Measurements from ENCODE around the gene CLCN4. TPM values are rescaled to one million over a fixed set of nuclear protein-coding genes. Genes with fewer than 3 reads are reported as not detected.

The CLCN4 gene
- total and polyA plus RNA-seq, 2 of the 8 experiments (the other 6 are each of a cell fraction or from before 2014, with no cell fraction given), result 3.3 to 11.2 TPM

- no peak overlapping the region for H3K4ac ChIP-seq (replicated peaks; ENCODE audit: insufficient read length, low read depth, low read length)
- H2BK120ac ChIP-seq (replicated peaks; ENCODE audit: low read depth, low read length), result no peak overlapping the region
- H3K23ac ChIP-seq (ENCODE audit: insufficient read length), result no peak overlapping the region
- H3K4me2 ChIP-seq (ENCODE audit: insufficient read depth in 1 of 2, low read depth in 2 of 2, low read length in 2 of 2), result no peak overlapping the region
- H2BK15ac ChIP-seq (ENCODE audit: low read length), result no peak overlapping the region
- H3K56ac ChIP-seq (replicated peaks; ENCODE audit: insufficient read length, low read depth, low read length), result no peak overlapping the region
- no peak overlapping the region for H3K14ac ChIP-seq (ENCODE audit: insufficient read length)
- H3K36me3 ChIP-seq (ENCODE audit: control insufficient read depth in 2 of 4, insufficient read depth in 4 of 4, low read length in 3 of 4), result peaks cover 0 to 30% (median 11%) of the 10 kb centered on the region in 4 experiments; a peak in 6 of 8 replicates
- H3K23me2 ChIP-seq (ENCODE audit: low read depth, low read length), result no peaks in the 10 kb centered on the region
- no peaks in the 10 kb centered on the region for H3K79me1 ChIP-seq (ENCODE audit: low read depth, low read length)
- no peak overlapping the region for H4K8ac ChIP-seq (ENCODE audit: extremely low read depth, insufficient read depth, low read length)
- H2AK5ac ChIP-seq (ENCODE audit: low read depth, low read length), result no peak overlapping the region
- H2BK5ac ChIP-seq (ENCODE audit: low read depth, low read length), result no peak overlapping the region
- no peaks in the 10 kb centered on the region for H3K9me3 ChIP-seq (ENCODE audit: insufficient read depth in 2 of 2, low read depth in 1 of 2, low read length in 1 of 2)
- no peak overlapping the region for H4K91ac ChIP-seq (replicated peaks; ENCODE audit: insufficient read length, low read length)
- no peak overlapping the region for H3K9ac ChIP-seq (replicated peaks in 1 of 4; ENCODE audit: extremely low read depth in 1 of 4, low read depth in 3 of 4, low read length in 3 of 4)
- no peak overlapping the region for H4K5ac ChIP-seq (ENCODE audit: insufficient read length, low read depth, low read length)
- 96% methylated on average over 16 of the region's 22 CpGs; no CpG with 5 or more reads in 1 of the 2 experiments for WGBS, 2 experiments (ENCODE audit: extremely low coverage in 1 of 2, insufficient coverage in 1 of 2, insufficient read length in 1 of 2, insufficient replicate concordance in 2 of 2, low coverage in 1 of 2, low lambda C conversion rate in 2 of 2, missing lambda C conversion rate in 1 of 2)
- FAIRE-seq (no peak), DNase-seq (ENCODE audit: low read depth in 1 of 2, low spot score in 2 of 2) (no peak)
- no peaks in the 10 kb centered on the region for H3K79me2 ChIP-seq (ENCODE audit: control insufficient read depth in 1 of 2, insufficient read depth in 2 of 2, low read length in 2 of 2)
- ChIA-PET CTCF (ENCODE audit: partially characterized antibody) (no interaction called here), POLR2A (ENCODE audit: partially characterized antibody) (no interaction called here)
- H4K20me1 ChIP-seq (replicated peaks in 1 of 2; ENCODE audit: control insufficient read depth in 1 of 2, insufficient read depth in 2 of 2, low read length in 2 of 2), result no peaks in the 10 kb centered on the region
- no peaks in the 10 kb centered on the region for H3K27me3 ChIP-seq (replicated peaks in 1 of 4; ENCODE audit: control insufficient read depth in 3 of 4, extremely low read depth in 1 of 4, insufficient read depth in 3 of 4, low read length in 3 of 4)
- no peak overlapping the region for H2AFZ ChIP-seq (ENCODE audit: low read length)
- no peak overlapping the region for H3K27ac ChIP-seq (ENCODE audit: low read depth, low read length)
- H2BK20ac ChIP-seq (ENCODE audit: low read length), result no peak overlapping the region
- no peak overlapping the region for H2BK12ac ChIP-seq (ENCODE audit: low read depth, low read length)
- H3K18ac ChIP-seq (ENCODE audit: extremely low read depth, low read length), result no peak overlapping the region
- no peaks in the 10 kb centered on the region for H3K4me1 ChIP-seq (replicated peaks in 1 of 4; ENCODE audit: control insufficient read depth in 3 of 4, insufficient read depth in 4 of 4, low read length in 3 of 4)
- H3K4me3 ChIP-seq (ENCODE audit: extremely low read depth in 1 of 4, insufficient read depth in 2 of 4, low read depth in 3 of 4, low read length in 4 of 4), result no peak overlapping the region
- TF ChIP-seq, protein P1, sequence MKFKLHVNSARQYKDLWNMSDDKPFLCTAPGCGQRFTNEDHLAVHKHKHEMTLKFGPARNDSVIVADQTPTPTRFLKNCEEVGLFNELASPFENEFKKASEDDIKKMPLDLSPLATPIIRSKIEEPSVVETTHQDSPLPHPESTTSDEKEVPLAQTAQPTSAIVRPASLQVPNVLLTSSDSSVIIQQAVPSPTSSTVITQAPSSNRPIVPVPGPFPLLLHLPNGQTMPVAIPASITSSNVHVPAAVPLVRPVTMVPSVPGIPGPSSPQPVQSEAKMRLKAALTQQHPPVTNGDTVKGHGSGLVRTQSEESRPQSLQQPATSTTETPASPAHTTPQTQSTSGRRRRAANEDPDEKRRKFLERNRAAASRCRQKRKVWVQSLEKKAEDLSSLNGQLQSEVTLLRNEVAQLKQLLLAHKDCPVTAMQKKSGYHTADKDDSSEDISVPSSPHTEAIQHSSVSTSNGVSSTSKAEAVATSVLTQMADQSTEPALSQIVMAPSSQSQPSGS (IDR thresholded peaks at IDR 0.05; ENCODE audit: low read length), result no peak
- TF ChIP-seq CBX5 (IDR thresholded peaks at IDR 0.05; ENCODE audit: low read depth, low read length), result no peak
- no peak for TF ChIP-seq RNF2 (IDR thresholded peaks at IDR 0.05; ENCODE audit: borderline replicate concordance, low read depth, low read length, missing control alignments, poor library complexity, severe bottlenecking)
- TF ChIP-seq, protein P2, sequence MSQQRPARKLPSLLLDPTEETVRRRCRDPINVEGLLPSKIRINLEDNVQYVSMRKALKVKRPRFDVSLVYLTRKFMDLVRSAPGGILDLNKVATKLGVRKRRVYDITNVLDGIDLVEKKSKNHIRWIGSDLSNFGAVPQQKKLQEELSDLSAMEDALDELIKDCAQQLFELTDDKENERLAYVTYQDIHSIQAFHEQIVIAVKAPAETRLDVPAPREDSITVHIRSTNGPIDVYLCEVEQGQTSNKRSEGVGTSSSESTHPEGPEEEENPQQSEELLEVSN (IDR thresholded peaks at IDR 0.05), result no peak
- TF ChIP-seq FOSL1 (IDR thresholded peaks at IDR 0.05; ENCODE audit: insufficient read depth, low read depth, low read length), result no peak
- TF ChIP-seq SIX5 (IDR thresholded peaks at IDR 0.05; ENCODE audit: low read depth, low read length), result no peak
- no peak for TF ChIP-seq RFX5 (IDR thresholded peaks at IDR 0.05; ENCODE audit: borderline replicate concordance, low read depth, low read length)
- no peak for TF ChIP-seq NANOG (IDR thresholded peaks at IDR 0.05; ENCODE audit: insufficient read depth, low read depth, low read length, poor library complexity, severe bottlenecking)
- TF ChIP-seq ATF3 (IDR thresholded peaks at IDR 0.05; ENCODE audit: insufficient read depth, low read depth, low read length), result no peak
- TF ChIP-seq GTF2F1 (IDR thresholded peaks at IDR 0.05; ENCODE audit: borderline replicate concordance, low read depth, low read length), result no peak
These were observed 18.0 kb upstream of the CLCN4 start for GRCh38 chrX:10138726-10139125.
